GM21717 (cell line): ENCODE measurements around the gene CCDC117.
"Not testable (repeated sequence)": the region's sequence is repeated elsewhere in the genome, so short reads cannot be mapped to it uniquely, and the experiment has no call there.

Experiments
- ATAC-seq: cut with Tn5 transposase; IDR thresholded peaks from one replicate; pipeline ENCODE4 v1.9.1; 2021; ENCODE audit warnings: mild to moderate bottlenecking, moderate library complexity; ENCODE audit not compliant: unreplicated experiment

The CCDC117 gene

GRCh38 chr22:28772633-28773460, at the start of gene CCDC117:
CCDC117 (plus strand) TSS chr22:28772695; CDS start chr22:28772850, 155 bp downstream.
- peak; percentile 82 for ATAC-seq

- no peak for ATAC-seq
These were observed 44.5 kb upstream of the CCDC117 start for GRCh38 chr22:28728002-28728401.

GRCh38 chr22:28728621-28729313, 43.7 kb upstream of the CCDC117 start:
- ATAC-seq, result no peak

- no peak for ATAC-seq
These were observed 42.3 kb upstream of the CCDC117 start for GRCh38 chr22:28730179-28730578.

- no peak for ATAC-seq
These were observed 38.1 kb upstream of the CCDC117 start for GRCh38 chr22:28734393-28734792.

GRCh38 chr22:28736301-28737155, 36.0 kb upstream of the CCDC117 start:
- no peak for ATAC-seq

- ATAC-seq, result no peak
These were observed 34.8 kb upstream of the CCDC117 start for GRCh38 chr22:28737701-28738100.

GRCh38 chr22:28738876-28739275, 33.6 kb upstream of the CCDC117 start:
- not testable (repeated sequence) for ATAC-seq

- ATAC-seq, result no peak
These were observed 31.2 kb upstream of the CCDC117 start for GRCh38 chr22:28741200-28741784.

- peak; percentile 88 for ATAC-seq
These were observed 30.5 kb upstream of the CCDC117 start, which contains the start of the genes CHEK2 and HSCB for GRCh38 chr22:28741785-28742561. CHEK2 (minus strand) TSS chr22:28741820; CDS start chr22:28734721, 7,099 bp downstream. HSCB (plus strand) TSS chr22:28742039; CDS start chr22:28742096, 57 bp downstream.

- no peak for ATAC-seq
These were observed 29.9 kb upstream of the CCDC117 start for GRCh38 chr22:28742562-28742962.

GRCh38 chr22:28743852-28744251, 28.6 kb upstream of the CCDC117 start:
- no peak for ATAC-seq

GRCh38 chr22:28750471-28750881, 22.0 kb upstream of the CCDC117 start:
- ATAC-seq, result no peak

- not testable (repeated sequence) for ATAC-seq
These were observed 18.0 kb upstream of the CCDC117 start for GRCh38 chr22:28754512-28754911.

- ATAC-seq, result no peak
These were observed 12.5 kb upstream of the CCDC117 start for GRCh38 chr22:28759861-28760560.

- ATAC-seq, result no peak
These were observed 11.1 kb upstream of the CCDC117 start for GRCh38 chr22:28761449-28761755.

- not testable (repeated sequence) for ATAC-seq
These were observed 10.5 kb upstream of the CCDC117 start for GRCh38 chr22:28762000-28762399.

- no peak for ATAC-seq
These were observed 5.9 kb upstream of the CCDC117 start for GRCh38 chr22:28766628-28767027.

- no peak for ATAC-seq
These were observed 3.6 kb upstream of the CCDC117 start for GRCh38 chr22:28768701-28769393.
